GM12892 (cell line): ENCODE results near the gene C1orf198.

Experiments used
- POLR2A ChIP-seq: IDR thresholded peaks from 2 replicates; pipeline ENCODE4 v1.6.1; 2011; ENCODE audit warnings: low read depth, low read length, control low read depth
- TAF1 ChIP-seq: IDR thresholded peaks from 2 replicates; pipeline ENCODE4 v1.6.1; 2011; ENCODE audit warnings: low read depth, mild to moderate bottlenecking, control low read depth, low read length, borderline replicate concordance

DNA sequence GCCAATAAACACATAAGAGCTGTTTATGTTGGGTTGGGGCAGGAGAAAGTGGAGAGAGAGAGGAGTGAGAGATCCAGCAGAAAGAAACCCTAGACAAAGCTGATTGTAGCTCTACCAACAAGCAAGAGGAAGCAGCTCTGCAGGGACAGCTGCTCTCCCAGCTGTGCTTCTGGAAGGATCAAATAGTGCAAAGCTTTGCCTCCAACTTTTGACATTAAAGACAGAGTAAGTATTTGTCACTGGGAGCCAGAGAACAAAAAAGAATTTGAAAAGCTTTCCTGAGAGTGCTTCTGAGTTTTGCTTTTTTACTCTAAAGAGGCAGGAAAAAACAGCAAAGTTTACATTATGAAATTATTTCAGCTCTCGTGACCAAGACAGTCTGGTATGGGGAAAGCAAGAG lies 28.5 kb upstream of the C1orf198 start:
- TF ChIP-seq POLR2A (no peak), TAF1 (no peak)
